Astrocyte (in vitro differentiated cells and primary cell): Measurements from ENCODE around the gene MAPKAP1. TPM values are rescaled to one million over a fixed set of nuclear protein-coding genes. Genes with fewer than 3 reads are reported as not detected.

Experiments used
- DNase-seq: peaks from one replicate; pipeline ENCODE4 v3.0.0-alpha.2; 2010; ENCODE audit warnings: low read depth
- FAIRE-seq: peaks from 2 replicates; lab custom pipeline; 2011; peaks lifted over from hg19 to GRCh38; lab: Jason Lieb, UNC
- H2AFZ ChIP-seq: 2 replicates; pipeline ENCODE4 v1.6.0; 2012; ENCODE audit warnings: low read depth, low read length, inconsistent platforms
- H3K27ac ChIP-seq: 2 replicates; pipeline ENCODE4 v1.5.1; 2011; ENCODE audit warnings: low read depth, low read length, inconsistent platforms
- H3K27me3 ChIP-seq: 2 replicates; pipeline ENCODE4 v1.6.0; 2011; ENCODE audit warnings: low read length, inconsistent platforms; ENCODE audit not compliant: insufficient read depth
- H3K36me3 ChIP-seq: 2 replicates; pipeline ENCODE4 v1.5.1; 2011; ENCODE audit warnings: low read length, inconsistent platforms; ENCODE audit not compliant: insufficient read depth
- H3K4me1 ChIP-seq: 2 replicates; pipeline ENCODE4 v1.5.1; 2011; ENCODE audit warnings: low read length, inconsistent platforms; ENCODE audit not compliant: insufficient read depth
- H3K4me2 ChIP-seq: 2 replicates; pipeline ENCODE4 v1.6.0; 2012; ENCODE audit warnings: low read length, inconsistent platforms
- H3K4me3 ChIP-seq: 2 replicates; pipeline ENCODE4 v1.5.1; 2011; ENCODE audit warnings: low read depth, mild to moderate bottlenecking, low read length, inconsistent platforms; ENCODE audit not compliant: insufficient read depth
- H3K79me2 ChIP-seq: 2 replicates; pipeline ENCODE4 v1.6.0; 2012; ENCODE audit warnings: mild to moderate bottlenecking, low read length, inconsistent platforms; ENCODE audit not compliant: insufficient read depth
- H3K9ac ChIP-seq: 2 replicates; pipeline ENCODE4 v1.6.0; 2012; ENCODE audit warnings: mild to moderate bottlenecking, low read length, inconsistent platforms
- H3K9me3 ChIP-seq: 2 replicates; pipeline ENCODE4 v1.5.1; 2012; ENCODE audit warnings: low read depth, mild to moderate bottlenecking, low read length, inconsistent platforms; ENCODE audit not compliant: insufficient read depth
- H4K20me1 ChIP-seq: 2 replicates; pipeline ENCODE4 v1.6.0; 2012; ENCODE audit warnings: low read length, inconsistent platforms; ENCODE audit not compliant: insufficient read depth
- H3K27ac Mint-ChIP-seq: one replicate; pipeline ENCODE4 v1.8.0; 2021; ENCODE audit warnings: mild to moderate bottlenecking, mixed read lengths; ENCODE audit not compliant: unreplicated experiment
- H3K27me3 Mint-ChIP-seq: one replicate; pipeline ENCODE4 v1.8.0; 2021; ENCODE audit warnings: low read depth, mixed read lengths; ENCODE audit not compliant: unreplicated experiment
- H3K36me3 Mint-ChIP-seq: one replicate; pipeline ENCODE4 v1.8.0; 2021; ENCODE audit warnings: low read depth, mixed read lengths; ENCODE audit not compliant: unreplicated experiment
- H3K4me1 Mint-ChIP-seq: one replicate; pipeline ENCODE4 v1.8.0; 2021; ENCODE audit warnings: low read depth, mixed read lengths; ENCODE audit not compliant: unreplicated experiment
- H3K4me3 Mint-ChIP-seq: one replicate; pipeline ENCODE4 v1.8.0; 2021; ENCODE audit warnings: mild to moderate bottlenecking, moderate library complexity, mixed read lengths; ENCODE audit not compliant: unreplicated experiment
- H3K9me3 Mint-ChIP-seq: one replicate; pipeline ENCODE4 v1.8.0; 2021; ENCODE audit warnings: mild to moderate bottlenecking, mixed read lengths; ENCODE audit not compliant: unreplicated experiment
- EZH2 ChIP-seq: IDR thresholded peaks from 2 replicates; pipeline ENCODE4 v1.6.1; 2012; ENCODE audit warnings: mild to moderate bottlenecking, low read length, inconsistent platforms; ENCODE audit not compliant: insufficient read depth
- total RNA-seq: library from RNA; stranded (reverse); gene quantifications from 2 replicates; pipeline ENCODE4 v1.2.1, GENCODE V29; 2021
- TF ChIP-seq, protein P1 (sequence below): IDR thresholded peaks from 2 replicates; pipeline ENCODE4 v1.5.1; 2011; ENCODE audit warnings: low read depth, mild to moderate bottlenecking, inconsistent platforms, low read length, moderate library complexity; ENCODE audit not compliant: insufficient read depth

The MAPKAP1 gene
- total RNA-seq, 1 donor from 2014 or later = 109 TPM

DNA sequence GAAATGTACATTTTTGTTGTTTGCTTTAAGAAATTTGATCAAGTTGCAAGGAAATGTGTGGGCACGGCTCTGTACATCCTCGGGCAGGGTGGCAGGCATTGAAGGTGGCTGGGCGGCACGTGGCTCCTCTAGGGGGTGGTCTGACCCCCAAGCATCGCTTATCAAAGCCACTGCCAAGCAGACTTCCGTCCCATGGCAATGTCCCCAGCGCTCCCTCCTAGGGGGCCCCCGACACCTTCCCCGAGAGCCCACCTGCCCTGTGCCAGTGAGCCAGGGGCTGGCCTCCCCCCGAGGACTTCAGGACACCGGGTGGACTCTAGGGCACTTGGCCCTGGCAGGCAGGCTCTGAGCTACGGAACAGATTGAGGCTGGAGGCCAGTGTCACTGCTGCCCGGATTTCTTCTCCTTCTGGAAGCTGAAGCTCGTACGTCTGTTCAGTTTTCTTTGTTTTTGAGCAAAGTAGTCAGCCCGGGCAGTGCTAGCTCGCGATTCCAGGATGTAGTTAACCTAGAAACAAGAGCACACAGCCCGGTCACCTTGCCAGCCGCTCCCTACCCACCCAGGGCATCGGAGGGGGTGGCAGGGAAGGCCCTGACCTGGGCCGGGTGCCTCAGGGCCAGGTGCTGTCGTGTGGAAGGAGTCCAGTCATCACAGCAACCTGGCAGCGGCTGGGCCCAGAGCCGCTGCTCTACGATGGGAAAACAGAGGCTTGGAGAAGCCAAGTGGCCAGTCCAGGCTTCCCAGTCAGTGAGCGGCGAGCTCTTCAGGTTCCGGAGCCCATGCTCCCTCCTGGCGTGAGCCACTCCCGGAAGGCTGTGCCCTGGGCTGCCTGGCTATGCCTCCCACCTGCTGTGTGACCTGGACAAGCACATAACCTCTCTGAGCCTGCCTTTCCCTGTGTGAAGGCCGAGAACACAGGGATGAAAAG lies 268.2 kb downstream of the MAPKAP1 start:
- no peak overlapping the region for H3K27ac Mint-ChIP-seq
- no peaks in the 10 kb centered on the region for H3K4me1 Mint-ChIP-seq
- H4K20me1 ChIP-seq = no peaks in the 10 kb centered on the region
- peaks cover 8% of the 10 kb centered on the region for H3K36me3 ChIP-seq
- H3K36me3 Mint-ChIP-seq = peaks cover 7% of the 10 kb centered on the region
- no peaks in the 10 kb centered on the region for H3K9me3 ChIP-seq
- H3K4me1 ChIP-seq = no peaks in the 10 kb centered on the region
- H3K4me2 ChIP-seq = no peak overlapping the region
- FAIRE-seq (no peak), DNase-seq (no peak)
- no peaks in the 10 kb centered on the region for H3K27me3 Mint-ChIP-seq
- H3K9ac ChIP-seq = no peak overlapping the region
- no peak overlapping the region for H3K4me3 Mint-ChIP-seq
- H3K4me3 ChIP-seq = no peak overlapping the region
- H3K27me3 ChIP-seq = no peaks in the 10 kb centered on the region
- no peaks in the 10 kb centered on the region for H3K9me3 Mint-ChIP-seq
- no peaks in the 10 kb centered on the region for H3K79me2 ChIP-seq
- no peak overlapping the region for H2AFZ ChIP-seq
- TF ChIP-seq EZH2 = no peak
- TF ChIP-seq, protein P1, sequence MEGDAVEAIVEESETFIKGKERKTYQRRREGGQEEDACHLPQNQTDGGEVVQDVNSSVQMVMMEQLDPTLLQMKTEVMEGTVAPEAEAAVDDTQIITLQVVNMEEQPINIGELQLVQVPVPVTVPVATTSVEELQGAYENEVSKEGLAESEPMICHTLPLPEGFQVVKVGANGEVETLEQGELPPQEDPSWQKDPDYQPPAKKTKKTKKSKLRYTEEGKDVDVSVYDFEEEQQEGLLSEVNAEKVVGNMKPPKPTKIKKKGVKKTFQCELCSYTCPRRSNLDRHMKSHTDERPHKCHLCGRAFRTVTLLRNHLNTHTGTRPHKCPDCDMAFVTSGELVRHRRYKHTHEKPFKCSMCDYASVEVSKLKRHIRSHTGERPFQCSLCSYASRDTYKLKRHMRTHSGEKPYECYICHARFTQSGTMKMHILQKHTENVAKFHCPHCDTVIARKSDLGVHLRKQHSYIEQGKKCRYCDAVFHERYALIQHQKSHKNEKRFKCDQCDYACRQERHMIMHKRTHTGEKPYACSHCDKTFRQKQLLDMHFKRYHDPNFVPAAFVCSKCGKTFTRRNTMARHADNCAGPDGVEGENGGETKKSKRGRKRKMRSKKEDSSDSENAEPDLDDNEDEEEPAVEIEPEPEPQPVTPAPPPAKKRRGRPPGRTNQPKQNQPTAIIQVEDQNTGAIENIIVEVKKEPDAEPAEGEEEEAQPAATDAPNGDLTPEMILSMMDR = no peak
- H3K27ac ChIP-seq = no peak overlapping the region

DNA sequence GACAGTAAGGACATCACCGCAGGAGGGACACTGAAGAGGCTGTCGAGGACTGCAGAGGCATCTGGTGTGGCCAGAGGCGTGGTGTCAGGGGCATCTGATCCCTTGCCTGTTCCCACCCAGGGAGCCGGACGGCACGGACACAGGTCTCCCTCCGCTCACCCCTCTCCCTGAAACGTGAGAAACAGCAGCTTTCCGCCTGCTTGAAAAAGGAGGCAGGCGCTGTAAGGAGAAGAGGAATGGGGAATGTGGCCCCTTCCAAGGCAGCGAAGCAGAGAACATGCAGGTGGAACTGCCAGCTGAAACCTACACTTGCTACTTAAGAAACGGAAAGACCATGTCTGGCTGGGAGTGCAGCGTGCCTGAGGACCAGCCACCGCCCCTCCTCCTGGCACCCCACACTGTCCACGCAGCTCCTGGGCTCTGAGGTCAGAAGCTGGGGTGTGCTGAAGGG lies 269.2 kb downstream of the MAPKAP1 start:
- DNase-seq (no peak), FAIRE-seq (no peak)
- TF ChIP-seq EZH2 = no peak
- TF ChIP-seq, protein P1 = no peak
- H2AFZ ChIP-seq = no peak overlapping the region
- no peak overlapping the region for H3K9ac ChIP-seq
- H3K4me1 Mint-ChIP-seq = no peaks in the 10 kb centered on the region
- H3K9me3 Mint-ChIP-seq = no peaks in the 10 kb centered on the region
- H3K4me3 Mint-ChIP-seq = no peak overlapping the region
- H4K20me1 ChIP-seq = no peaks in the 10 kb centered on the region
- H3K4me3 ChIP-seq = no peak overlapping the region
- H3K27me3 Mint-ChIP-seq = no peaks in the 10 kb centered on the region
- no peak overlapping the region for H3K27ac Mint-ChIP-seq
- no peaks in the 10 kb centered on the region for H3K4me1 ChIP-seq
- no peak overlapping the region for H3K4me2 ChIP-seq
- no peaks in the 10 kb centered on the region for H3K27me3 ChIP-seq
- no peaks in the 10 kb centered on the region for H3K9me3 ChIP-seq
- peaks cover 6% of the 10 kb centered on the region for H3K36me3 ChIP-seq
- no peak overlapping the region for H3K27ac ChIP-seq
- no peaks in the 10 kb centered on the region for H3K79me2 ChIP-seq
- peaks cover 7% of the 10 kb centered on the region for H3K36me3 Mint-ChIP-seq
